GOT3 (cell line): Measurements from ENCODE around the gene FXR2.

Source experiments
- DNase-seq: peaks from one replicate; lab custom pipeline; 2025; ENCODE audit warnings: mixed read lengths; lab: John Stamatoyannopoulos, UW

FXR2 gene

GRCh38 chr17:7550344-7550743 lies 64.4 kb downstream of the FXR2 start:
- no peak for DNase-seq

GRCh38 chr17:7549401-7550055 lies 65.2 kb downstream of the FXR2 start:
- DNase-seq, result no peak

- no peak for DNase-seq
These were observed 65.9 kb downstream of the FXR2 start, which contains the start of gene TNFSF12 for GRCh38 chr17:7548585-7549400. TSS of gene TNFSF12 (plus strand) at chr17:7549058. CDS start at chr17:7549154, 96 bp downstream.

GRCh38 chr17:7544911-7545310 lies 69.8 kb downstream of the FXR2 start:
- DNase-seq, result no peak
